ENCODE measurements around the gene LCOR. TPM values are rescaled to one million over a fixed set of nuclear protein-coding genes. Genes with fewer than 3 reads are reported as not detected.

Gene LCOR
- total and polyA plus RNA-seq, 9 donors, result 9.0 to 18.0 (median 12.0) TPM

DNA sequence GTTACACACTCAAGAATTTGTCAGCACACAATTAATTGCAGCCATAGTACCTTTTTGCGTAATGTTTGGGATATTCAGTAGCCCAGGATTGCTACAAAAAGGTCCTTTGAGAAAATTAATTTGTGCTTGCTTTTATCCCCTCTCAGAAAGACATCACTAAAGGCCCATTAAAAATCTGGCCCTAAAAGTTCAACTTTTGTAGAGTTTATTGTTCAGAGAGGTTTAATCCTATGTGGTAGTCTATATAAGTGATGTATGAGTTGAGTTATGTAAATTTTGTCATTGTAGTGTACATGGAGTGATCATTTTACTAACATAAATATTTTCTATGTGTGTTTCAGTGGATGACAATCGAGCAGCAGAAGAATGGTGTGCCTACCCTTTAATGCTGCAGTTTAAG is 126.0 kb downstream of the LCOR start:
- Histone ChIP-seq H3K4me3 (ENCODE audit: low read length) (no peak overlapping the region), H3K27me3 (ENCODE audit: control insufficient read depth, insufficient read depth, low read length) (no peaks in the 10 kb centered on the region), H3K27ac (ENCODE audit: low read length) (no peak overlapping the region), H3K4me1 (ENCODE audit: control insufficient read depth, insufficient read depth, low read length) (no peaks in the 10 kb centered on the region), H3K9me3 (replicated peaks; ENCODE audit: control insufficient read depth, low read depth, low read length) (no peaks in the 10 kb centered on the region), H3K36me3 (ENCODE audit: control insufficient read depth, insufficient read depth, low read length) (peaks cover 10% of the 10 kb centered on the region)
- no peak for DNase-seq
- WGBS (ENCODE audit: insufficient coverage), result no CpG with 5 or more reads among the region's 2 CpGs

- Histone ChIP-seq H3K4me1 (ENCODE audit: control insufficient read depth, insufficient read depth, low read length) (no peaks in the 10 kb centered on the region), H3K27me3 (ENCODE audit: control insufficient read depth, insufficient read depth, low read length) (no peaks in the 10 kb centered on the region), H3K4me3 (ENCODE audit: low read length) (no peak overlapping the region), H3K27ac (ENCODE audit: low read length) (no peak overlapping the region), H3K36me3 (ENCODE audit: control insufficient read depth, insufficient read depth, low read length) (peaks cover 10% of the 10 kb centered on the region), H3K9me3 (replicated peaks; ENCODE audit: control insufficient read depth, low read depth, low read length) (no peaks in the 10 kb centered on the region)
- no peak for DNase-seq
- no CpG with 5 or more reads among the region's 1 CpG for WGBS (ENCODE audit: insufficient coverage)
Measured at GRCh38 chr10:96959733-96960132, 127.6 kb downstream of the LCOR start.

- Histone ChIP-seq H3K4me1 (ENCODE audit: control insufficient read depth, insufficient read depth, low read length) (no peaks in the 10 kb centered on the region), H3K36me3 (ENCODE audit: control insufficient read depth, insufficient read depth, low read length) (no peaks in the 10 kb centered on the region), H3K9me3 (replicated peaks; ENCODE audit: control insufficient read depth, low read depth, low read length) (no peaks in the 10 kb centered on the region), H3K4me3 (ENCODE audit: low read length) (no peak overlapping the region), H3K27me3 (ENCODE audit: control insufficient read depth, insufficient read depth, low read length) (no peaks in the 10 kb centered on the region), H3K27ac (ENCODE audit: low read length) (no peak overlapping the region)
- no peak for DNase-seq
- no CpG with 5 or more reads among the region's 2 CpGs for WGBS (ENCODE audit: insufficient coverage)
Measured at GRCh38 chr10:96960872-96961271, 128.8 kb downstream of the LCOR start.

GRCh38 chr10:96964131-96964530 is 132.0 kb downstream of the LCOR start:
- H3K36me3 ChIP-seq (ENCODE audit: control insufficient read depth, insufficient read depth, low read length), result no peaks in the 10 kb centered on the region
- no peaks in the 10 kb centered on the region for H3K27me3 ChIP-seq (ENCODE audit: control insufficient read depth, insufficient read depth, low read length)
- H3K27ac ChIP-seq (ENCODE audit: low read length), result no peak overlapping the region
- H3K4me1 ChIP-seq (ENCODE audit: control insufficient read depth, insufficient read depth, low read length), result no peaks in the 10 kb centered on the region
- WGBS (ENCODE audit: insufficient coverage), result no CpG with 5 or more reads among the region's 2 CpGs
- H3K4me3 ChIP-seq (ENCODE audit: low read length), result no peak overlapping the region
- no peak for DNase-seq
- H3K9me3 ChIP-seq (replicated peaks; ENCODE audit: control insufficient read depth, low read depth, low read length), result no peaks in the 10 kb centered on the region

DNA sequence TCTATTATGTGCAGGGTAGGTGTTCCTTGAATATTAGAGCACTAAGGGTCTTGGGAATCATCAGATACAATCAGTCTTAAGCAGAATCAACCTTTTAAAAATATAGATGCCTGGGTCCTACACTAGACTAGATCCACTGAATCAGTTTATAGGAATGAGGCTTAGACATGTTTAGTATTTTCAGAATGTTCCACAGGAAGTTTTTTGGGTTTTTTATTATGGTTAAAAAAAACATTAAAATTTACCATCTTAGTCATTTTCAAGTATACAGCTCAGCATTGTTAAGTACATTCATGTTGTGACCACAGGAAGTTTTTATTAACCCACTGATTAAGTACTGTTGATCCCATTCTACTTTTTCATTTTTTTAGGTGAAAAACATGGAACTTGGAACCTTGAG is 135.7 kb downstream of the LCOR start:
- Histone ChIP-seq H3K9me3 (replicated peaks; ENCODE audit: control insufficient read depth, low read depth, low read length) (no peaks in the 10 kb centered on the region), H3K36me3 (ENCODE audit: control insufficient read depth, insufficient read depth, low read length) (no peaks in the 10 kb centered on the region), H3K27me3 (ENCODE audit: control insufficient read depth, insufficient read depth, low read length) (no peaks in the 10 kb centered on the region), H3K4me3 (ENCODE audit: low read length) (no peak overlapping the region), H3K4me1 (ENCODE audit: control insufficient read depth, insufficient read depth, low read length) (no peaks in the 10 kb centered on the region), H3K27ac (ENCODE audit: low read length) (no peak overlapping the region)
- no peak for DNase-seq

GRCh38 chr10:96968682-96969423 is 136.8 kb downstream of the LCOR start:
- Histone ChIP-seq H3K4me3 (ENCODE audit: low read length) (no peak overlapping the region), H3K27me3 (ENCODE audit: control insufficient read depth, insufficient read depth, low read length) (no peaks in the 10 kb centered on the region), H3K27ac (ENCODE audit: low read length) (no peak overlapping the region), H3K9me3 (replicated peaks; ENCODE audit: control insufficient read depth, low read depth, low read length) (no peaks in the 10 kb centered on the region), H3K36me3 (ENCODE audit: control insufficient read depth, insufficient read depth, low read length) (no peaks in the 10 kb centered on the region), H3K4me1 (ENCODE audit: control insufficient read depth, insufficient read depth, low read length) (no peaks in the 10 kb centered on the region)
- DNase-seq, result no peak
- WGBS (ENCODE audit: insufficient coverage), result 71% methylated on average over 1 of the region's 5 CpGs

- Histone ChIP-seq H3K4me1 (ENCODE audit: control insufficient read depth, insufficient read depth, low read length) (peaks cover 2% of the 10 kb centered on the region), H3K27me3 (ENCODE audit: control insufficient read depth, insufficient read depth, low read length) (no peaks in the 10 kb centered on the region), H3K9me3 (replicated peaks; ENCODE audit: control insufficient read depth, low read depth, low read length) (no peaks in the 10 kb centered on the region), H3K4me3 (ENCODE audit: low read length) (no peak overlapping the region), H3K27ac (ENCODE audit: low read length) (no peak overlapping the region), H3K36me3 (ENCODE audit: control insufficient read depth, insufficient read depth, low read length) (no peaks in the 10 kb centered on the region)
- WGBS (ENCODE audit: insufficient coverage), result no CpG with 5 or more reads among the region's 2 CpGs
- no peak for DNase-seq
Measured at GRCh38 chr10:96971324-96971723, 139.2 kb downstream of the LCOR start.

GRCh38 chr10:96972264-96972663 is 140.2 kb downstream of the LCOR start:
- no peaks in the 10 kb centered on the region for H3K9me3 ChIP-seq (replicated peaks; ENCODE audit: control insufficient read depth, low read depth, low read length)
- no peak overlapping the region for H3K4me3 ChIP-seq (ENCODE audit: low read length)
- H3K27me3 ChIP-seq (ENCODE audit: control insufficient read depth, insufficient read depth, low read length), result no peaks in the 10 kb centered on the region
- no peaks in the 10 kb centered on the region for H3K36me3 ChIP-seq (ENCODE audit: control insufficient read depth, insufficient read depth, low read length)
- H3K4me1 ChIP-seq (ENCODE audit: control insufficient read depth, insufficient read depth, low read length), result peaks cover 2% of the 10 kb centered on the region
- DNase-seq, result no peak
- no peak overlapping the region for H3K27ac ChIP-seq (ENCODE audit: low read length)
- WGBS (ENCODE audit: insufficient coverage), result no CpG with 5 or more reads among the region's 1 CpG

GRCh38 chr10:96973809-96974747 is 142.0 kb downstream of the LCOR start:
- no CpG with 5 or more reads among the region's 5 CpGs for WGBS (ENCODE audit: insufficient coverage)
- Histone ChIP-seq H3K4me3 (ENCODE audit: low read length) (no peak overlapping the region), H3K27ac (ENCODE audit: low read length) (no peak overlapping the region), H3K4me1 (ENCODE audit: control insufficient read depth, insufficient read depth, low read length) (peaks cover 2% of the 10 kb centered on the region), H3K27me3 (ENCODE audit: control insufficient read depth, insufficient read depth, low read length) (no peaks in the 10 kb centered on the region), H3K36me3 (ENCODE audit: control insufficient read depth, insufficient read depth, low read length) (no peaks in the 10 kb centered on the region), H3K9me3 (replicated peaks; ENCODE audit: control insufficient read depth, low read depth, low read length) (no peaks in the 10 kb centered on the region)
- DNase-seq, result peak; percentile 86

DNA sequence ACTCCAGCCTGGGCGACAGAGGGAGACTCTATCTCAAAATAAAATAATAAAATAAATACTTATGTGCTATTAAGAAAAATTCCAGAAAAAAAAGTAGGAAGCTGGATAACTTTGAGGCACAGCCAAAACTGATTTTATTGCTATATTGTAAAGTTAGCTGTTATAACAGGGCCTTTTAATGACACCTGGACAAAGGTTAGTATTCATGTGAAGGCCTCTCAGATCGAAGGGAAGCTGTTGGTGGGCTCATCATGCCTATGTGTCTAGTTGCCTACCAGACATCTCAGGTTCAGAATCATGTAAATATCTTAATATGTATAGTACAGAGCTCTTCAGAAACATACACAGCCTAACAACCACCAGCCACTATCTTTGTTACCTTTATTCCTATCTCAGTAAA is 143.0 kb downstream of the LCOR start:
- H3K4me3 ChIP-seq (ENCODE audit: low read length), result no peak overlapping the region
- no peak overlapping the region for H3K27ac ChIP-seq (ENCODE audit: low read length)
- no peaks in the 10 kb centered on the region for H3K36me3 ChIP-seq (ENCODE audit: control insufficient read depth, insufficient read depth, low read length)
- H3K27me3 ChIP-seq (ENCODE audit: control insufficient read depth, insufficient read depth, low read length), result no peaks in the 10 kb centered on the region
- DNase-seq, result no peak
- peaks cover 2% of the 10 kb centered on the region for H3K4me1 ChIP-seq (ENCODE audit: control insufficient read depth, insufficient read depth, low read length)
- WGBS (ENCODE audit: insufficient coverage), result no CpG with 5 or more reads among the region's 2 CpGs
- no peaks in the 10 kb centered on the region for H3K9me3 ChIP-seq (replicated peaks; ENCODE audit: control insufficient read depth, low read depth, low read length)
